Stimulated activated CD4-positive, alpha-beta T cell treated with anti-CD3 and anti-CD28 coated beads, Interleukin-1b, Interleukin-23, amount 100 ng/mL, for 24 hours (primary cell): Measurements from ENCODE around the gene MMP24.
"Not testable (repeated sequence)": the region's sequence is repeated elsewhere in the genome, so short reads cannot be mapped to it uniquely, and the experiment has no call there.

ENCODE experiments used
- DNase-seq, 4 experiments: peaks; one replicate each; pipeline ENCODE4 v3.0.0-alpha.2; 2020; ENCODE audit warnings: low read depth in 4 of 4, low spot score in 1 of 4

Gene MMP24

GRCh38 chr20:35257175-35257909 lies 30.9 kb downstream of the MMP24 start:
- no peak for DNase-seq

DNA sequence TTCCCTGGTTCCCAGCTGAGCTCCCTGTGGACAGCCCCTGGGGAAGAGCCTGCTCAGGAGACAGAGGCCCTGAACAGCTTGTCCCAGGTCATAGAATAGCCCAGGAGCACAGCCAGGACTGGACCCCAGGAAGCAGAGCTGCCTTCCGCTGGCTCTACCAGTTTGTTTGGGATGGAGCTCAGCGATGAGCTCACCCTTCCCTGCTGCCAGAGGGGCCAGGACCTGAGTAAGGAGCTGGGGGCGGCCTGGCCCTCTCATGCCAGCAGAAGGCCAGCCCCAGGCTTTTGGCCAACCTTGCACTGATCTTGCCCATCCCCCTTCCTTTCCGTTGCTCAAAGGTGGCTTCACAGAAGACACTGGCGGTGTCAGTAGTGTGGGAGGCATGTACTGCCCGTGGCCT lies 33.9 kb downstream of the MMP24 start:
- no peak for DNase-seq

DNA sequence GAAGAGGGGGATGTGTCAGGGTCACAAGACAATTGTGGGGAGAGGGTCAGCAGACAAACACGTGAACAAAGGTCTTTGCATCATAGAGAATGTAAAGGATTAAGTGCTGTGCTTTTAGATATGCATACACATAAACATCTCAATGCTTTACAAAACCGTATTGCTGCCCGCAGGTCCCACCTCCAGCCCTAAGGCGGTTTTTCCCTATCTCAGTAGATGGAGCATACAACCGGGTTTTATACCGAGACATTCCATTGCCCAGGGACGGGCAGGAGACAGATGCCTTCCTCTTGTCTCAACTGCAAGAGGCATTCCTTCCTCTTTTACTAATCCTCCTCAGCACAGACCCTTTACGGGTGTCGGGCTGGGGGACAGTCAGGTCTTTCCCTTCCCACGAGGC lies 35.8 kb downstream of the MMP24 start:
- not testable (repeated sequence) for DNase-seq

- not testable (repeated sequence) for DNase-seq
Measured at GRCh38 chr20:35262731-35263531, 36.4 kb downstream of the MMP24 start.

DNA sequence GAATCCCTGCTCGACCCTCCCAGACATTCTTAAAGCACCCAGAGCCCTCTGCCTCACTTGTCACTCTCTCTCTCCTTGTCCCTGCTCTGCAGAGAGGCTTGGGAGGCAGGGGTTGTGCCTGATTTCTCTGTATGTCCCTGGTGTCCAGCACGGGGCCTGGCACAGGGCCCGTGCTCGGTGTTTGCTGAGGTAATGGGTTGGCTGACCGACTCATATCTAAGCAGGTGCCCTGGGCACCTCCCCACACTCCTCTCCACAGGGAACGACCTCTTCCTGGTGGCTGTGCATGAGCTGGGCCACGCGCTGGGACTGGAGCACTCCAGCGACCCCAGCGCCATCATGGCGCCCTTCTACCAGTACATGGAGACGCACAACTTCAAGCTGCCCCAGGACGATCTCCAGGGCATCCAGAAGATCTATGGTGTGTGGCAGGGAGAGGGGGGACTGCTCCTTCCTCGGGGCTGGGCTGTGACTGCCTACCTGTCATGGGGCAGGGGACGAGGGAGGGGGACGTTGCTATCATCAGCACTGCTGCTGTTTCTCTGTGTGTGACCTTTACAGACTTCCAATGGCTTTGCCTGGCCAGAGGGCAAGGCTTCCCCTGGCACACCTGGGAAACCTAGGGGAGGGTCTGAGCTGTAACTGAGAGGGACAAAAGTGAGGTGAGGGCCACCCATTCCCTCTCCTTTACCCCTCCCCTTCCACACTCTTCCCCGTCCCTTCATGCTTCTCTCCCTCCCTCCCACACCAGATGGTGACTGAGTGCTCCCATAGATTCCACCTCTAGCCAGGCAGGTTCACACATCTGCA lies 37.2 kb downstream of the MMP24 start:
- no peak for DNase-seq

GRCh38 chr20:35264755-35265154 lies 38.3 kb downstream of the MMP24 start:
- no peak for DNase-seq

GRCh38 chr20:35267092-35267491 lies 40.6 kb downstream of the MMP24 start:
- no peak for DNase-seq

DNA sequence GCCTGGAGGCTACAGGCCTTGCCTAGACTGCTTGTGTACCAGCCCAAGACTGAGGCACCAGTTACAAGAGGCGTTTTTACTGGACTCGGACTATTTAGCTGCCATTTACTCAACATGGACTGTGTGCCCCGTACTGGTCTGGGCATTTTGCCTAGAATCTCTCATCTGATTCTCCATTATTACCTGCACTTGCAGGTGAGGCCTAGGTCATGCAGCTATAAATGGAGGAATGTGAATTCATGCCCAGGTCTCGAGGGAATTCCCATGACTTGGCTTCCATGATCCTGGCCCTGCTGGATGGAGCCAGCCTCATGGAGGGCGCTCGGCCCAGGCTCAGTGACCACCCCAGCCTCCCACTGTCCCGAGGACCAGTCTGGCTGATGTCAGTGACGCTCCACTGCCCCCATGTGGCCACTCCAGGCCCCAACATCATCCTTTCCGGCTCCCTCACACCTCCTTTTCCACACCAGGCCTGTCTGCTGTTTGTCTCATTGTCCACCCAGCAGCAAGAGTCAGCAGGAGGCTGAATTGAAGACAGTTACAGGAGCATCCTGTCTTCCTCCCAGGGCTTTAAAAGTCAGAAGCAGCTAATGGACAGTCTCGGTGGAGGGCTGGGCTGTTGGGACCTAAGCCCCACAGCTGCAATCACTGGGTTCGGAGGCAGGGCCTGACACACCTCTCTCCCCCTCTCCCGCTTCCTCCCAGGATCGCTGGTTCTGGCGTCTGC lies 42.7 kb downstream of the MMP24 start:
- peak in 2 of 4 experiments; percentile 14 to 33 for DNase-seq

- no peak for DNase-seq
Measured at GRCh38 chr20:35270021-35270902, 43.8 kb downstream of the MMP24 start.

DNA sequence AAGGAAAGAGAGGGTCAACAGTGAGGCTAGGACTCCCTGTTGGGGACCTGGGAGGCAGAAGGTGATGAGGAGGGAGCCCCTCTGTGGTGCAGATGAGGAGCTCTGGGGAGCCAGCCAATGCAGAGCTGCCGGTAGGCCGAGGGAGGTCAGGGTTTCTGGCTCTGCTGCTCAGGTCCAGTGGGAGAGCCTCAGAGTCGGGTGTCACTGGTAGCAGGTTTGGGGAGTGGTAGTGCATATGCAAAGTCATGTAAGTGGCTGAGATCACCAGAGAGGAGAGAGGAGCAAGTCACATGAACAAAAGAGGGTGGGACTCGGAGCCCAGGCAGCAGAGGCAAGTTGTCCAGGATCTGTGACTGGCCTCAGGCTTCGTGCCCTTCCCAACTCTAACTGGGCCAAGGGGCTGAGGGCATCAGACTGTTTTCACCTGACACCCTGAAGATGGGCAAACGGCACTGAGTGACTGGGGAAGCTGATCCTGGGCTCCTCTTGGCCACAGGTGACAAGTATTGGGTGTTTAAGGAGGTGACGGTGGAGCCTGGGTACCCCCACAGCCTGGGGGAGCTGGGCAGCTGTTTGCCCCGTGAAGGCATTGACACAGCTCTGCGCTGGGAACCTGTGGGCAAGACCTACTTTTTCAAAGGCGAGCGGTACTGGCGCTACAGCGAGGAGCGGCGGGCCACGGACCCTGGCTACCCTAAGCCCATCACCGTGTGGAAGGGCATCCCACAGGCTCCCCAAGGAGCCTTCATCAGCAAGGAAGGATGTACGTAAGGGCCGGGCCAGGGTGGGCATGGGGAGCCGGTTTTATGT lies 44.8 kb downstream of the MMP24 start:
- no peak for DNase-seq

GRCh38 chr20:35271904-35272303 lies 45.4 kb downstream of the MMP24 start:
- DNase-seq = no peak

DNA sequence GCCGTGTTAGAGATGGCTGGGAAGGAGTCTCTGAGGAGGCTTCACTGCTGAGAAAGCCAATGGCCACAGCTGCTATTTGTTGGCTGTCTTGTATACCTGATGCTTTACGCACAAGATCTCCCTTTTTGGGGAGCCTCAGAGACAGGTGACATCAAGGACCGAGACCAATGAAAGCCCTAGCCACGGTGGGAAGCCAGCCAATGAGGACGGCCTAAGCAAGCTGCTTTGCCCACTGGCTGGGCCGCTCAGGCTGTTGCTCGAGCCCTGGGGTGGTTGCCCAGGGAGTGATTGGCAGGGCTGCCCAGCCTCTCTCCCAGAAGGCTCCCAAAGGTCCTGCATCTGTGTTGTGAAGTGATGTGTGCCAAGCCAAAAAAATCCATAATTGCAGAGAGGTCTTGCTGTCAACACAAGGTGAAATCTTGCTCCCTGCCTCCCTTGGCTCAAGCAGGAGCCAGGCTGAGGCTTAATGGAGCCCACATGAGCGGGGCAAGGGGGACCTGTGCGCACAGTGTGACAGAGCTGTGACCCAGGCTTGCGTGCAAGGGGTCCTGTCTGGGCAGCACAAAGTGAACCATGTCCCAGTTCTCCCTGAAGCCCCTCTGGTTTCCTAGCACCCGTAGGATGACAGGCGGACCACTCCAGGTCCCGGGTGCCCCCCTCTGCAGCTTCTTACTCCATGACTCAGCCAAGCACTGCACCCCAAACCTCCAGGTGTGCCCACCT lies 47.1 kb downstream of the MMP24 start:
- no peak for DNase-seq

GRCh38 chr20:35274172-35275092 lies 47.9 kb downstream of the MMP24 start:
- DNase-seq = no peak

DNA sequence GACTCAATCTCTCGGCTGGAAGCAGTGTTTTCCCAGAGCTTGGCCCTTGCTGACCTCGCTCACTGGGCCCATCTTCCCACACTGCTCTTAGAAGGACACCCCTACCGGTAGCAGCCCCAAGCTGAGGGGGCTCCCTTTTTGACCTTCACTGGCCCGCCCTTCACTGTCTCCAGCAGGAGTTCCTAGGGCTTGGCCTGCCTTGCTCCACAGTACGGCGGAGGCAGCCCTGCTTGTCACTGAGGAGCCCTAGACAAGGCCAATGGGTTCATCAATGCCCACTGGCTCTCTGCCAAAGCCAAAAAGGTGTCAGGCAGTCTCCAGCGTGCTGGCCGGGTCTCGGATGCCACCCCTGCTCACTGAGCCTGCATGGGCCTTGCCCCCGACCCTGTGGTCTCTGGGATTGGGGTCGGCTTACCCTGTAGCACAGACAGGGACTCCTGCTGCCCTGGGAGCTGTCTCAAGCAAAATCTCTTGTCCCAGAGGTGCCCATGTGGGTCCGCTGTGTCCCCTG lies 49.3 kb downstream of the MMP24 start:
- no peak for DNase-seq

GRCh38 chr20:35276408-35276807 lies 49.9 kb downstream of the MMP24 start:
- DNase-seq = no peak

GRCh38 chr20:35277127-35277526 lies 50.6 kb downstream of the MMP24 start:
- no peak for DNase-seq
